ENCODE data around the gene CACNA1S.

CACNA1S gene

DNA sequence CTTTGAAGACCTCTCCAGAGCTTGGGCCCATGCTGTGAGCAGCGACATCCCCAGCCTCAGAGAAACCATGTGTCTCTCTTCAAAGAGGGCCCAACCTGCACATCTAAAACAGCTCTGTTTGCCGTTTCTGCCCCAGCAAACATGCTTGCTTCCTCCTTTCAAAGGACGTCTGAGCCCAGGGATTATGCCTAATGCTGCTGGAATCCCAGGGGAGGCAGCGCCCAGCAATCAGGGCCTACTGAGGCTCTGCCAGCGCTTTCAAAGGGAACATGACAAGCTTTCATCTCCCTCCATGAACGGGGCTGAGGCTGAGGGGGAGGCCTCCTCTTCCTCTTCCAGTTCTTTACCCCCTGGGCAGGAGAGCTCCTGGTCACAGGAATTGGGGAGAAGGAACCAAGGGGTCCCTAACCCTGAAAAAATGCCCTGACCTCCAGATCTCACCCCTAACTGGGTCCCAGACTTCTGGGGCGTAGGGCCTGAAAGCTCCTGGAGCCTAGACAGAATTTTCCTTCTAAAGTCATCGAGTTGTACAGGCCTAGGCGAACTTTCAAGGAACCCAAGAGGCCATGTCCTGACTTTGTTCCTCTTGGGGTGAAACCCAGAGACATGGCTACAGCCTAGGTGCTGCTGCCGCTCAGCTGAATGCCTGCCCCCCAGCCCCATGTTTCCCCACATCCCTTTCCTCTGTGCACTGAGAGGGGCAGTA is 28.2 kb upstream of the CACNA1S start:
- no peak for DNase-seq (ENCODE audit: low spot score)

DNA sequence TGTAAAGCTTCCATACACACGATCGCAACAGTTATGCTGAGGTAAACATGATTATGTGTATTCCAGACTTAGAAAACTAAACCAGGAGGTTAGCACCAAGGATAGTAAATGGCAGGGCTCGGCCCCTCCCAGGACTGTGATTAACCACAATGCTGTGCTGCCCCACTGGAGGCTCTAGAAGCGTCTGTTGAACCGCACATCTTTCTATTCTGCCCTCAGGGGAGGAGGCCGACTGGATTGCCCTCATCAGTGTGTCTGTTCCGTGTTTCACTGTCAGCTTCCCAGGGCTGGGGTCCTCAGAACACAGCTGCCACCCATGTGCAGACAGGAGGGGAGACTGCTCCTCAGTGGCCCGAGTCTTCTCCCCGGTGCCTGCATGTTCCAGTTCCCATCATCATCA is 27.5 kb upstream of the CACNA1S start:
- no peak for DNase-seq (ENCODE audit: low spot score)

DNA sequence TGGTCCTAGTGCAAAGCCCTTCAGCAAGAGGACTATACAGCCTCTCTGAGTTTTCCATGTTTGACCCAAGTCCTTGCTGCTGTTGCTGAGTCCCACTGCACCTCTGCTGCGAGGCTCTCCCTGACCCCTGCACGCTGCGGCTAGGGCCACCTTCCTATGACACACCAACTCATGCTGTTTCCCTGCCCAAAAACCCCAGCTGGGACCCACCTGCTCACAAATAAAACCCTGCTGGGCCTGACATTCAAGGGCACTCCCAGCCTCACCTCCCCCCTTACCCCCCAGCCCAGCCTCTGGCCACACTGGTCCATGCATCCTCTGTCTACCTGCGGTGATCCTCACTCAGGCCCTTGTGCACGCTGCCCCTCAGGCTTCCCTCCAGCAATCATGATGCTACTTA is 27.1 kb upstream of the CACNA1S start:
- DNase-seq (ENCODE audit: low spot score) = no peak

DNA sequence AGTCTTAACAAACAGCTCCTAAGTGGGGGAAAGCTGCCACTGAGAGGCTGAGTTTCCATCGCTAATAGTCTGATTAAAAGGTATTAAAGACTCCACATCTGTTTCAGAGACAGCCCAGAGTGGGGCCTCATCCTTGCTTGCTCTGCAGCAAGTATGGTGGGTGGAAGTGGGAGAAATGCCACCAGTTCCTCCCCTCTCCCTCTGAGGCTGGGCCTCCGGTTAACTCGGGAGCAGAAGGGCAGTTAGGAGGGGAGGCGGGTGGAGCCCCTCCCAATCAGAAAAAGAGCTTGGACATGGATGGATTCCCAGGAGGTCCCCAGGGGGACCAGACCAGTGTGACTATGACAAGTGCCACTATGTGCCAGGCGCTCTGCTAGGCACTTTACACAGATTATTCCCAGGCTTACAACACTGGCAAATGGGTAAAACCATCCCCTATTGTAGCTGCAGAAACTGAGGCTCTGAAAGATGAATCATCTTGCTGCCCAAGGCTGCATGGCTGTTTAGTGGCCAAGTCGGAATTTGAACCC is 26.1 kb upstream of the CACNA1S start:
- DNase-seq (ENCODE audit: low spot score) = no peak

DNA sequence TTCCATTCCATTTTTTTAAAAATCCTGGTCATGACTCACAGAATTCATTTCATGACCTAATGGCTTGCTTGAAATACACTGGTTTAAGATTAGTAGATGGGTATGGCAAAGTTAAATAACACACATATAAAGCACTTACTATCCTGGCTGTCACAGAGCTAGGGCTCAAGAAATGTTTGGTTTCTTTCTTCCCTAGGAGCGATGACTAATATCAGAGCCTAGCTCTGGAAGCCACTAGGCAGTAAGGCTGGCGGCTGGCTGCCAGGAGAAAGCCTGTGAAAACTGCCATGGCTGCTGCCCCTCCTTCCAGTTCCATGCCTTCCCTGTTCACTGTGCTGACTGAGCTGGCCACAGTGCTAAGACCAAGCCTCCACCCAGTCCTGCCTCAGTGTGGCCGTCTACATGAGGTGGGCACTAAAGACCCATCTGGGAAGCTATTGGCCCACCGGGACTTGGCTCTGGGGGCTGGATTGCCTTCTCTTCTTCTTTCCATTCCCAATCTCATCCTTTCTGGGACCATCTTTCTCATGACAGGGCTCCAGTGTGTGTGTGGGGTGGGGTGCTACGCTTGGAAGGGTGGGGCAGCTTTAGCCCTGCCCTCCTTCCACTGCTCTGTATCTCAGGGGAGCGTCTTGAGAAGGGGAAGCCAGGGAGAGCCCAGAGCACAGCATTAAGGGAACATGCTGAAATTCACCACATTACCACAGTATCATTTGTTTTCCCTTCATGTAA is 25.5 kb upstream of the CACNA1S start:
- DNase-seq (ENCODE audit: low spot score) = peak; percentile 84

DNA sequence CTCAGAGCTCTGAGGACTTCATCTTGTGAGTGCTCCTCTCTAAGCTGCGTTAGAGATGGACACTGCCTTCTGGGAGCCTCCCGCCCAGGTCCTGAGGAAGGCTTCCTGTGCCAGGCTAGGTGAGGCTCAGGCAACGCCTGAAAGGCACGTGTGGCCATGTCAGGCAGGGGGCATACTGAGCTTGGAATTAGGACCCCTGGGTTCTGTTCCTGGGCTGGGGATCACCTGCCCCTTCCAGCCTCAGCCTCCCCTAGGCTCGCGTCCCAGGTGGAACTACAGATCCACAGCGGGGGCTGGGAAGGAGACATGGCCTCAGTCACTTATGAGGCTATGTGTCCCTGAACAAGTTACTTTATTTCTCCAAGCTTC is 24.8 kb upstream of the CACNA1S start:
- no peak for DNase-seq (ENCODE audit: low spot score)

DNA sequence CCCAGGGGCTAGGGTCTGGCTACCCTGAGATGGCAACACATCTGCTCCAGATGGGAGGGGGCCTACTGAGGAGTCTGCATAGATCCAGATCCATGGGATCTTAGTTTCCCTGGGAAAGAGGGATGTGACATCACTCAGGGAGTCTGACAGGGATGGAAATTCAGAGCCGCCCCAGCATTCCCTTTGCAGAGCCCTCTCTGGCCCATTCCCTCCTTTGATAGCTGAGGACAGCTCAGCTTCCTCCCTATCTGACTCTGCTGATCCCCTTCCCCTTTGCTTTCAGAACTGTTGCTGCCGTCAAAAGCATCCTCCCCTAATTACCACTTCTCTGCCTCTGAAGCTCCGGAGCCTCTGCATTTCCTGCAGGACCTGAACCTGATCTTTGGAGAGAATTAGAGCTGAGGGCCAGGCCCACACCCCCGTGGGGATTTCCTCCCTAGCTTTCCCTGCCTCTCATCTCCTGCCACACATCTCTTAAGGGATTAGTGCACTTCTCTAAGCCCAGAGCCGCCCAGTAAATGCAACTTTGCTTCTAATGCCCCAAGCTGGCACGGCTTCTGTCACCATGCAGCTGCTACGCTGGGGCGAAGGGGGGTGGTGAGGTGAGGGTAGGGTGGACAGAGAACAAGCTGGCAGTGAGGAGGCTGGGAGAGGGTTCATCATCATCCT is 24.3 kb upstream of the CACNA1S start:
- no peak for DNase-seq (ENCODE audit: low spot score)

DNA sequence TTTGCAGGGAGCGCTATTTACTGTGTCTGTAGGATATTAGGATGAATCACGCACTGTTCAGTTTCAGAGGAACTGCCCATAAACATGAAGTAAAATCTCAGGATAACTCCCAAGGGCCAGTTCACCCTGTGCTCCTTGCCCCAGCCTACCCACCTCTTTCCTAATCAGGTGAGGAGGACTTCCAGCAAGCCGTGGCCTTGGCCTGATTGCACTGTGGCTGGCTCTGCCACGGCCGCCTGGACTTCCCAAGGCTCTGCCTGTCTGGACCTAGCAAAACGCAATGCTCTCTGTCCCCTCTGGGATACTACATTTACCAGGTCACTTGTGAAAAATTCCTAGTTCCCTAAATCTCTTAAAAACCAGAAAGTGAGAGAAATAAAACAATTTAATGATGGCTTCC is 22.2 kb upstream of the CACNA1S start:
- DNase-seq (ENCODE audit: low spot score) = no peak

DNA sequence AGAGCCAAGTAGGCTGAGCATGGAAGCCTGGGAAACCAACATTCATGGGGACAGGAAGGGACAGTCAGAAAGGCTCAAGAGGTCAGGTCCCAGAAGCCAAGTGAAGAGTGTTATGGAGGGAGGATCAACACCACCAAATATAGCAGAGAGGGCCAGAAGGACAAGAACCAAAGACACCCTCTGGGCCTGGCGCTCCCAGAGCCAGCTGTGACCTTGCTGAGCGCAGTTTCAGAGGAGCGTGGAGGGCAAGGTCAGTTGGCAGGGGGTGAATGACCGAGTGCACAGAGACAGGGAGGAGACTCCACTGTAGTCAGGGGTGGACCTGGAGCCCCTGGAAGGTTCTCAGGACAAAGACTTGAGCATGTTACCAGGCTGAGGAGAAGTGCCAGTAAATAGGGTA is 19.2 kb upstream of the CACNA1S start:
- no peak for DNase-seq (ENCODE audit: low spot score)

DNA sequence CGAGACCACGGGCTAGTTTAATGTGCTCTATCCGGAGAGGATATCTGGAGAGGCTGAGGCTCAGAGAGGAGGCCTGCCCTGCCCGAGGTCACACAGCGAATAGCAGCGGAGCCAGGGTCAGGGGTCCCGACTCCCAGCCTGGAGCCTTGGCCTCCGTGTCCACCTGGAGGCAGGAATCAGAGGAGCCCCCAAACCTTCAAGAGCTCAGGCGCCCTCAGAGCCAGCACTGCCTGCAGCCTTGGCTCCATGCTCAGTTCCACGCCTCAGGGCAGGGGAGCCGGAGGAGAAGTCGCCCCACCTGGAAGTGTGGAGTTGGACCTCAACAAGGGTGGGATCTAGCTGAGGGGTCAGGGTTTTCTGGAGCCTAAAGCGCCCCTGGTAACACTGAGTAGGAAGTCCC is 16.7 kb upstream of the CACNA1S start:
- DNase-seq (ENCODE audit: low spot score) = no peak

DNA sequence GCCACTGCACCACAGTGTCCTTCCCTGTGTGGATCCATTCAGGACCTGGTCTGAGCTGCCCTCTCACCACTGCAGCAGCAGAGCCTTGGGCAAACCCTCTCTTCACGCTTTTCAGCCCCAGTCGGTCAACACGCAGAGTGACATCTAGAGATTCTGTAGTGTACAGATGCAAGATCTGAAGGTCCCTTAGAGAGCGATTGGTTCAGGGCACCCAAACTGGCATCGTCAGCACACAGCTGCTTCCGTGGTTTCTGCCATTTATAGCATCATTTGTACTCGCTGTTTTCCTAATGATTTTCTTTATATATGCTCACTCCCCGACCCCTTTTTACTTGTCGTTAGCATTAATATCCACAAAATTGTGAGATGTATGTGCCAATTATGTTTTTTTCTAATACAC is 16.2 kb upstream of the CACNA1S start:
- DNase-seq (ENCODE audit: low spot score) = no peak

DNA sequence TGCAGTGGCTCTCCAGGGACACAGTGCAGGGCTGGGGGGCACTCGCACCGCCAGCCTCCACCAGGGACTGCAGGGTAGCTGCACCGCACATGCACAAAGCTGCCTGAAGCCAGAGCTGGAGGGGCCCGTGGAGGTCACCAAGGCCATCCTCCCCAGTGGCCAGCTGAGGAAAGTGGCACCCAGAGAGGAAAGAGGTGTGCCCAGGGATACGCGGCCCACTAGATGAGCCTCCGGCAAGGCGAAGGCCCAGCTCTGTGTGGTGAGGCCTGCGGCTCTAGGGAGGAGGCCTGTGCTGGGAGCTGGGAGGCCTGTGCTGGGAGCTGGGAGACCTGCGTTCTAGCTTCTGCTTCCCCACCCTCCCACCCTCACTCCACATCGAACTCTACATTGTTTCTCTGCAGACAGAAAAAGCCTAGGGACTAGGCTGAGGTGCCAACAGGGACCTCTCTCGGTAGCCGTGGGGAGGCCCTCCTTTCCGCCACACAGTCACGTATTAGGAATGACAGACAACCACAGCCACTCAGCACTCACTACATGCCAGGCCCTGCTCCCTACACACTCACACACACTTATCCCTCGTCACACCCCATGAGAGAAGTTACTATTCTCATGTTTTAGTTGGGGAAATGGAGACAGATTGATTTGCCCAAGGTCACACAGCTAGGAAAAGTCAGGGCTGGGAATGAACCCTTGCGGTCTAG is 15.7 kb upstream of the CACNA1S start:
- peak; percentile 42 for DNase-seq (ENCODE audit: low spot score)

DNA sequence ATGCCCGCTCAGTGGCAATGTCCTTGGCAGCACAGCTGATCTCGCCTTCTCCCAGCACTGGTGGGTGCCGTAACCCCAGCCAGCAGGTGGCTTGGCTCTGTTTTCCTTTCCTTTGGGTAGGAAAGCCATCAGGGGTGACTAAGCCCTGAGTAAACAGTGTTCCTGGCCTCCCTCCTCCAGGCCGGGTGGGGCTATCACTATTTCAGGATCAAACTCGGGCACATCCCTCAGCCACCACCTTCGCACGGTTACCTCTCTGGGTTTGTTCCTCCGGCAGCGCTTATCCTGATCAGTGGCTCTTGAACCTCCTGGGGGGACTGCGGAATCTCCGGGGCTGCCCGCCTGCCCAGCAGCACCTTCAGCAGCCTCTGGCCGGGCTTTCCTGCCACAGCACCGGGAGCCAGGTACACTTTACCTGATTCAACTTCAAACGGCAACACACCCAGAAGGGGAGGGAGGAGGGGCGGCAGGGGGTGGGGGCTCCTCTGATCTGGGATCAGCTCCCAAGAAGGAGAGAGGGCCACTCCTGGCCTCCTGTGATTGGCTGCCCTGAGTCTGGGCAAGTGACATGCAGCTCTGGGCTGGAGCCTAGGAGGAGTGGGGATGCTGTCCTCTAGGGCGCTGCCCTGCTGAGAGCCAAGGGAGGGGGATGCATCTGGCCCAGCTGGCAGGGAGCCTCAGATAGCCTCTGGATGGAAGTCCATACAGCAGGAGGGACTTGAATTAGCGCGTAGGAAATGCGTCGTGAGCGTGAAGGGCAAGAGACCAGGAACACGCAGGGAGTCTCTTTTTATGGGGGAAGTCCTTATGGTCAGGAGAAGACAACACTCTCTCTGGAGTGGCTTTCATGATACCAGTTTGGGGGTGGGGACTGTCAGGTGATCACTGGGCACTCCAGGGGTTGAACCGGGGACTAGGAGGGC is 14.9 kb upstream of the CACNA1S start, which contains the start of gene ASCL5:
Gene ASCL5 (minus strand): TSS at position 353 of the 923 bp plus-strand sequence. CDS start 11,812 bp downstream, outside the sequence.
- peak; percentile 56 for DNase-seq (ENCODE audit: low spot score)

DNA sequence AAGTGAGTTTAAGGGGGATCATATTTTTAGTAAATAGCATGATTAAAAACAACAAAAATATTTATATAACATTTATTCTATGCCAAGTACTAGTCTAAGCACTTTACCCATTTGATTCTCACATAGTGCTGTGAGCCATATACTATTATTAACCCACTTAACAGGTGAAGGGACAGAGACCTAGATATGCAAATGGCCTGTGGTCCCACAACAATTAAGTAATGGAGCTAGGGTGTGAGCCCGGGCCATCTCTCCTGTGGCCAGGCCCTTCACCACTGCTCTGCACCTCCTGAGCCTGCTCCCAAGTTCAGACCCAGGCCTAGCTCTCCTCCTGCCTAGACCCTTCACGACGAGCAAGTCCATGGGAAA is 14.2 kb upstream of the CACNA1S start:
- DNase-seq (ENCODE audit: low spot score) = no peak

DNA sequence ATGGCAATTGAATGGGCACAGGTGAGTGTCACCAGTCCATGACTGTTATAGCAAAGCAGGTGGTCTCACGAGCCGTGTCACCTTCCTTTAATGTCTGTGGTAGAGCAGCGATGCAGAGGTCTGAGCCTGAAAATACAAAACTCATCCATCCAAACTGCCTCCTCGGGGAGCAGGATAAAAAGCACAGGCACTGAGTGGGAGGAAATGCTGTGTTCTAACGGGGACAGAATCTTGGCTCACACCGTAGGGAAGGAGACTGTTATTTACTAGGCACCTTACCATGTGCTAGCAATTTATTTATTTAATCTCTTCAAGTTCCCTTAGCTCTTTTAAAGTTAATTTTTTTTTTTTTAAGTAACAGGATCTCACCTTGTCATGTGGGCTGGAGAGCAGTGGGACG is 13.6 kb upstream of the CACNA1S start:
- DNase-seq (ENCODE audit: low spot score) = no peak

DNA sequence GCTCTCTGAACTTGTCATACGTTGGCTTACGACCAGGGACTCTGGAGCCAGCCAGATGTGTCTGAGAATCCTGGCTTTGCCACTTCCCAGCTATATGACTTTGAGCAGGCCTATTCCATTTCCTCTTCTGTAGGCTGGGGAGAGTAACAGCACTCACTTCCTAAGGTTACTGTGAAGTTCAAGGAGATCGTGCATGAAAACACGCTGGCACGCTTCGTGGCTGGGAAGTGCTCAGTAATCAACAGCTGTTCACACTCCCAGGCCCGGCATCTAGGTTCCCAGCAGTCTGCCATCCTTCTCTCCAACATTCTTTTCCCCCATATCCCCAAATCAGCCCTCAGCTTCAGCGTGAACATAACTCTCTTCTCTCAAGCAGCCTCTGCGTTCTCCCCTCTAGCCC is 12.8 kb upstream of the CACNA1S start:
- no peak for DNase-seq (ENCODE audit: low spot score)

DNA sequence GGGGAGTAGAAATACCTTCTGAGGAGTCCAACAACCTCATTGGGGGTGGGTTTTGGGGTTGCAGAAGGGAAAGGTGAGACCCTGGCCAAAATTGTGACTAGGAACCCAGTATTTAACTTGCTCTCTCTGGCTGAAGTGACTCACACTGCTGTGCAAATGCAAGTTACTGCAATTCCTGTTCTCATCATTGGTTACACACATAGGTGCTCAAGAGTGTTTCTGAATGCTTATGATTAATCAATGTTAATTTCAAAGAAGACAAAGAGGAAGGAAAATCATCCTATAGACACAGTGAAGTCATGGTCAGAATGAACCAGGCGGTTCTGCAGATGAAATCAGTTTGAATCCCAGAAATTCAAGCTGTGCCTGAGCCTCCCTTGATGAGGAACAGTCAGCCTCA is 11.6 kb upstream of the CACNA1S start:
- no peak for DNase-seq (ENCODE audit: low spot score)

DNA sequence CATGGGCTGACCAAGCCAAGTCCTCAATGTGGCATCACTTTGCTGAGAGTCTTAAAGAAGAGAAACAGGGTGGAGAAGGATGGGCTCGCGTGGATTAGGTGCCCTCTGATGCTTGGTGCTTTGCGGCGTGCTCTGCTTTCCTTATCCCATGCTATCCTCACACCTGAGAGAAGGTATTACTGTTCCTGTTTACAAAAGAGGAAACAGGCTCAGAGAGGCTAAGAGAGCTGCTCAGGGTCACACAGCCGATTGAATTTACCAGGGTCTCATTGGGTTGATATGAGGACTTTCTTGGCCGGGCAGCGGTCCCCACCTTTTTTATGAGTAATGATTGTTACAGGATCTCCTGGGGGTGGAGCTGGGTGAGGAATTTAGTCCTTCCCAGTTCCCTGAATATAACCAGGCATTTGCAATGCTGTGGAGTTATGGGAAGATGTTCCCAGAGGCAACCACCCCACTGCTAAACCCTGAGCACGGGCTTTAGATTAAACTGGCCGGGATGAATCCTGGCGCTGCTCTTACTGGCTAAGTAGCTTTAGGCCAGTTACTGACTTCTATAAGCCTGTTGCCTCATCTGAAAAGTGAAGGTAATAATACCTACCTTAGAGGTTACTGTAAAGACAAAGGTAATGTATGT is 10.2 kb upstream of the CACNA1S start:
- DNase-seq (ENCODE audit: low spot score) = no peak

DNA sequence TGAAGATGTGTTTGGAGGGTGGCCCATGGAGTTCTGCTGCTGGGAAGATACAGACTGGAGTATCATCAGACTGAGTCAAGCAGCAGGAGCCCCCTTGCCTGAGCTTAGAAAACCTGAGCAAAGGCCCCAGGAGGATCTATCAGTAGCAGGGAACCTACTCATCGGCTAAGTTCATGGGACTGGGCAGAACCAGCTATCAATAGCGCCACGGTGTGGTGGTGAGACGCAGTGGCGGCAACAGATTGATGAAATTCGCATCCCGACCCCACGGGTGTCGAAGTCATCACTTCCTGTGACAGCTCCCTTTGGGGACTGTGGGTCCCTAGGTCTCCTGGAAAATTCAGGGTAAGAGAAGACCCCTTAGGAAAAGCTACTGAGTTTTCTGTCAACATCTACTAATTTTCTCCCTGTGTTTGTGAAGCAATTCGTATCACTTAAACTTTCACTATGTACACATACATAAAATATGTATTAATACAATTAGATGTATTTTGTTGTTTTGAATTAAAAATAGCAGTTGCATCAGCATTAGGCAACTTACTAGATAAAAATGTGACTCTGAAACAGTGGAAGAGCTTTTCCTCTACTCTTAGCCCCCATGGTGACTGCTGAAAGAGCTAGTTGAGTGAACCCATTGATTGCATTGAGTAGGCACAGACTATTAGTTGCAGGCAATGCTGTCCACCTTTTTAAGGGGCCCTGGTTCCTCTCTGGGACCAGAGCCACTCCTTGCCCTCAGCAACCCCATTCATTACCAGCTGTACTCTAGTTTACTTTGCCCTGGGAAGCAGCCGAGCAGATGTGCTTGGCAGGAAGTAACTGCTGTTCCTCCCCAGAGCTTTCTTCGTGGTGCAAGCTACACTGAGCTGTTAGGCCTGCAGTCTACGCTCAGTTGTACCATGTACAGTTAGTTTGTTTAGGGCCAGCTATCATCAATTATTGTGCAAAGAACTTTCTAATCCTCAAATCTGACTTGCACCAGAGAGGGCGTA is 7.3 kb upstream of the CACNA1S start:
- DNase-seq (ENCODE audit: low spot score) = peak; percentile 63

DNA sequence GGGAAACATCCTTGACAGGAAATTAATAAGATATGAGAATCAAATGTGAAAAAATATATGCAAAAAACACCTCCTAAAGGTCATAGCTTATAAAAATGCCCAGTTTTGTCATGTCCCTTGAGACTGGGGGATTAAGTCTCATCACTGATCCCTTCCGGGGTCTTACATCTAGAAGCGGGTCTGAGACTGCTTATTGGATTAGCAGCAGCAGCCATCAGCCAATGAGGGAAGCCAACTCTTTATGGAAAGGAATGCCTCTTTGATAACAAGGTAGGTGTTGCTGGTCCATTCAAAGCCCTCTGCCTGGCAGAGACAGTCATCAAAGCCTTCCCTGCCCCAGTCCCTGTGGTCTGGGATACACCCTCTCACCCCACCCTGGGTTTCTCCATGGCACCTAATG is 3.9 kb upstream of the CACNA1S start:
- no peak for DNase-seq (ENCODE audit: low spot score)
